GM19099 (cell line): Measurements from ENCODE around the gene MACROD2.

Experiments used
- POLR2A ChIP-seq: IDR thresholded peaks from 3 replicates; pipeline ENCODE4 v1.6.1; 2011; ENCODE audit warnings: low read depth; ENCODE audit not compliant: insufficient read length; ENCODE audit errors: extremely low read depth

MACROD2 gene

GRCh38 chr20:16030253-16030652, 2034.9 kb downstream of the MACROD2 start:
- no peak for TF ChIP-seq POLR2A

- no peak for TF ChIP-seq POLR2A
These were observed 2040.3 kb downstream of the MACROD2 start for GRCh38 chr20:16035576-16035975.

- TF ChIP-seq POLR2A: no peak
These were observed 2041.0 kb downstream of the MACROD2 start for GRCh38 chr20:16036331-16036730.

DNA sequence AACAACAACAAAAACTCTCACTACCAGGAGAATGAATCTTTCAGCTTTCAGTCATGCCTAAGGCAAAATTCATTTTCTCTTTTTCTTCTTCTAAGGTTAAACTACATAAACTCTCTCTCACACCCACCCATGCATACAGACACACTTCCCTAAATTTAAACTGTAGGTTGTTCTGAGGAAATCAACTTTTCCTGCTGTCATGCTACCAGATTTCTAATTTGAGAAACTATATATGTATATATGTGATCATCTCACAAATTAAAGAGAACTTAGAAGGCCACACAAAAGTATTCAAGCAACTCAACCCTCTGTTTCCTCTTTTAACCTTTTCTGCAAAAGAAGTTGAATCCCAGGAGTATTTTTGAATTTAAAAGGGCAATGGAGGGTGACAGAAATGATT, 2045.4 kb downstream of the MACROD2 start:
- no peak for TF ChIP-seq POLR2A

DNA sequence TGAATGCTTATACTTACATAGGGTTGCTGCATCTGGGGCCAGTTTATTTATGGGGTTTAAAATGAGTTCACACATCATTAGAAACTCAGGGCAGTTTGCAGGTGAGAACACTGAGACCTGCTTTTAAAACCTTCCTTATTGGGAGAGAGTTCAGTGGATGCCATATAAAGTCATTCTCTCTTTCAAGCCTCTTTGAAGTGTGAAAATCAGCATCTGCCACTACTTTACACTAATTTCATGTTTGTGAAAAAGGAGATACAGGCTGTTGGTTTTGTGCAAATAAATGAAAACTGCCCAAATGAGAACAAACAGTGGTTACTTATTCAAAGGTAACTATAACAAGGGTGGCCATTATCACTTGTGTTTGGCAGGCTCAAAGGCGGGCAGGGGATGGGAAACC, 2047.4 kb downstream of the MACROD2 start:
- TF ChIP-seq POLR2A: no peak

DNA sequence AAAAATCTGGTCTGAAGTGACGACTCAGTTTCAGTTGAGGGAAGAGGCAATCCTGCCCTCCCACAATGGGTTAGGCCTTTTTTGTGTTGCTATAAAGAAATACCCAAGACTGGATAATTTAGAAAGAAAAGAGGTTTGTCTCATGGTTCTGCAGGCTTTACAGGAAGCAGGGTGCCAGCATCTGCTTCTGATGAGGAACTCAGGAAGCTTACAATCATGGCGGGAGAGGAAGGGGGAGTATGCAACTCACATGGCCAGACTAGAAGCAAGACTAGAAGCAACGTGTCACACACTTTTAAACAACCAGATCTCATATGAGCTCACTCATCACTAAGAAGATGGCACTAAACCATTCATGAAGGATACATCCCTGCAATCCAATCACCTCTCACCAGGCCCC, 2048.6 kb downstream of the MACROD2 start:
- TF ChIP-seq POLR2A: no peak

GRCh38 chr20:16048876-16049275, 2053.6 kb downstream of the MACROD2 start:
- TF ChIP-seq POLR2A: no peak

- no peak for TF ChIP-seq POLR2A
These were observed 2054.3 kb downstream of the MACROD2 start for GRCh38 chr20:16049529-16050093.

GRCh38 chr20:16050366-16050765, 2055.1 kb downstream of the MACROD2 start:
- no peak for TF ChIP-seq POLR2A

DNA sequence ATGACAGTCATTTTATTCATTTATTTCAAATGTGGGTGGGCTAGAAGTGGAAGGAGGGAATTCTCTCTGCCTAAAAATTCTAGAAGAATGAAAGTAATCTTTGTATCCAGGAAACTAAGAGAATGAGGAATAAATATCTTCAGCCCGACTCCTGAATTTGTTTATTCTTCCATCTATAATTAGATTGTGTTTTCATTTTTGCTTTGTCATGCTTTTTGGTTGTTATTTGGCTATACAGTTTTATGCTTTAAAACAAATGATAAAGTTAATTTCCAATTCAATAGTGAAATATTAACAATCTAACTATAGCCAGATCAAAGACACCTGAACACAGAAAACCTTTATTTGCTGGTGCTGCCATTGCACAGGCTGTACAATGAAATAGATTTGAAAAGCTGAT, 2056.7 kb downstream of the MACROD2 start:
- no peak for TF ChIP-seq POLR2A

GRCh38 chr20:16052456-16052855, 2057.1 kb downstream of the MACROD2 start:
- TF ChIP-seq POLR2A: no peak

- TF ChIP-seq POLR2A: no peak
These were observed 2059.7 kb downstream of the MACROD2 start for GRCh38 chr20:16054985-16055384.

DNA sequence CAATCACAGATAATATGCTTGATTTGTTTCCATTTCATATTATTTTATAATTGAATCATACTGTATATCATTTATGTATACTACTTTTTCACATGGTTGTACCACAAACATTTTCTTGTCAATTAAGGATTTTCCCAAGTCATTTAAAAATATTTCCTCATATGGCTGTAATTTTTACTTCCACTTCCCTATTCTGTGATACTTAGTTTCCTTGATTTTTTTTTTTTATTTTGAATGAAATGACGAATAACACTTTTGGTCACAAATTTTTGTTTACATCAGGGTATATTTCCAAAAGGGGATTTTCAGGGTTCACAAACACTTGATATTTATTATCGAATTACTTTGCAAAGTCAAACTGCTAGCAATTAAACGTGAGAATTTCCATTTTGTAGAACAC, 2062.3 kb downstream of the MACROD2 start:
- TF ChIP-seq POLR2A: no peak

- TF ChIP-seq POLR2A: no peak
These were observed 2063.0 kb downstream of the MACROD2 start for GRCh38 chr20:16058268-16058667.

DNA sequence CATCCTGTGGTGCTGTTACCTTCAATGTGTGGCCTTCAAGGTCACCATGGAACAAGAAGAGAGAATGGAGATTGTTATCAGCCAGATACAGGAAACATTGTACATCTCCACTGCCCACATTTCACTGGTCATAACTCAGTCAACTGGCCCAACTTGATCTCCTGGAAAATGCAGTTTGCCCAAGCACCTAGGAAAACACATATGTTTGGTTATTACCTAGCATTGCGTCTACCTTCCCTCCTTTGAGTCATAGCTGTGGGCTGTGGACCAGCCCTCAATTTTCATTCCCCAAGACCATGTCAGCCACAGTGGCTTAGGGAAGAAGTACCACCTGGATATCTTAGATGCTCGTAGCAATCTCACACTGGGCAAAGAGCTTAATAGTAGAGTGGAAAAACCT, 2064.5 kb downstream of the MACROD2 start:
- TF ChIP-seq POLR2A: no peak

GRCh38 chr20:16061351-16061750, 2066.0 kb downstream of the MACROD2 start:
- TF ChIP-seq POLR2A: no peak

- no peak for TF ChIP-seq POLR2A
These were observed 2067.6 kb downstream of the MACROD2 start for GRCh38 chr20:16062661-16063581.

DNA sequence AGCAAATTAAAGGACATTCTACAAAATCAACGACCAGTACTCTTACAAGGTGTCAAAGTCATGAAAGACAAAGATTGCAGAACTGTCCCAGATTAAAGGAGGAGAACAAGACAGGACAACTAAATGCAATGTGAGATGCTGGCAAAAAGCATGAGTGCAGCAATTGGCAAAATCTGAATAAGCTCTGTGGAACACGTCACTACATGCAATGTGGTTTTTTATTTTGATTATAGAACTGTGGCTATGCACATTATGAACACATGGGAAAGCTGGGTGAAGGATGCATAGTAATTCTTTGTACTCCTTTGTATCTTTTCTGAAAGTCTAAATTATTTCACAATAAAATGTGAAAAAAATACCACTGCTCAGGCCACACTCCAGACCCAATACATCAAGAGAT, 2068.6 kb downstream of the MACROD2 start:
- TF ChIP-seq POLR2A: no peak
